ENCODE data around the gene ANKS3.
A peak's percentile ranks its signal among the peaks of the same experiment; 100 is the strongest.
"Not testable (repeated sequence)": the region's sequence is repeated elsewhere in the genome, so short reads cannot be mapped to it uniquely, and the experiment has no call there.

Gene ANKS3

DNA sequence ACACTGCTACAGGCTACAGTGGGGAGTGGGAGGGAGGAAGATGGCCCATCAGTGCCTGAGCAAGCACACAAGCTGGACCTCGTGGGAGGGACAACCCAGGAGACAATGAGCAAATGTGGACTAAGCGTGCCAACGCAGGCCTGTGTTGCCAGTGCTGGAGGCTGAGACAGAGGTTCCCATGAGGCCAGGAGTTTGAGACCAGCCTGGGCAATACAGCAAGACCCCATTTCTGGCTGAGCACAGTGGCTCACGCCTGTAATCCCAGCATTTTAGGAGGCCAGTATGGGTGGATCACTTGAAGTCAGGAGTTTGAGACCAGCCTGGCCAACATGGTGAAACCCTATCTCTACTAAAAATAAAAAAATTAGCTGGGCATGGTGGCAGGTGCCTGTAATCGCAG lies 4.3 kb upstream of the ANKS3 start:
- whole genome bisulfite sequencing = 91% methylated on average over 5 of the region's 5 CpGs
- H3K36me3 ChIP-seq (ENCODE audit: control insufficient read depth in 1 of 2, insufficient read depth in 2 of 2, low read depth in 1 of 2, low read length in 2 of 2) = not testable (repeated sequence)

DNA sequence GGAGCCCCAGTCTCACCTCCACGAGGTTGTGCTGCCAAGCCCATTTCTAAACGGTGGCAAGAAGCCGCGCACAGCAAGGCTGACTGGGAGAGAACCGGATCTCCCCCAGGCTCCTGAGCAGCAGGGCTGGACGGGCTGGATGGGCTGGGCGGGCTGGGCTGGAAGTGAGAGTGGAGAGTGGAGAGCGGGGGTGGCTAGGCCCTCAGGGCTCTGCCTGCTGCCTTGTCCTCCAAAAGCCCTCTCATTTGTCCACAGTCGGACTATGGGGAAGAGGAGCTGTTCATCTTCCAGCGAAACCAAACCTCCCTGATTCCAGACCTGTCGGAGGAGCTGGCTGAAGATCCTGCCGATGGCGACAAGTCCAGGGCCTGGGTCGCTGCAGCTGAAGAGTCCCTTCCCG lies 3.5 kb upstream of the ANKS3 start:
- Histone ChIP-seq H2BK15ac (ENCODE audit: low read depth, poor library complexity, severe bottlenecking) (no peak overlapping the region), H2AFZ (ENCODE audit: low read depth, low read length) (no peak overlapping the region), H3K79me1 (replicated peaks; ENCODE audit: low read length, poor library complexity, severe bottlenecking) (peaks cover 3% of the 10 kb centered on the region), H3K14ac (ENCODE audit: low read length in 2 of 2) (no peak overlapping the region), H2BK5ac (ENCODE audit: low read depth, low read length, poor library complexity, severe bottlenecking) (no peak overlapping the region), H3K36me3 (ENCODE audit: control insufficient read depth in 1 of 2, insufficient read depth in 2 of 2, low read depth in 1 of 2, low read length in 2 of 2) (no peaks in the 10 kb centered on the region), H3K4me3 (ENCODE audit: insufficient read depth in 1 of 2, low read depth in 1 of 2, low read length in 2 of 2) (no peak overlapping the region), H3K27me3 (ENCODE audit: control insufficient read depth in 1 of 2, insufficient read depth in 1 of 2, low read length in 2 of 2) (peaks cover 3% of the 10 kb centered on the region in 2 experiments), H4K8ac (ENCODE audit: low read length) (no peak overlapping the region), H3K4me1 (ENCODE audit: control insufficient read depth, insufficient read depth, low read depth, low read length) (peaks cover 4% of the 10 kb centered on the region), H3K4me2 (ENCODE audit: low read length, poor library complexity, severe bottlenecking) (no peak overlapping the region), H2BK120ac (ENCODE audit: low read depth, low read length) (no peak overlapping the region), H2AK5ac (ENCODE audit: low read length, severe bottlenecking) (no peak overlapping the region), H3K27ac (ENCODE audit: low read length, poor library complexity, severe bottlenecking) (no peak overlapping the region), H3K4ac (ENCODE audit: low read depth in 1 of 2, low read length in 2 of 2) (no peak overlapping the region), H3K18ac (ENCODE audit: low read depth in 1 of 2, low read length in 2 of 2) (no peak overlapping the region), H4K91ac (ENCODE audit: low read length) (no peak overlapping the region), H2BK12ac (ENCODE audit: low read length in 2 of 2) (no peak overlapping the region), H3K23ac (ENCODE audit: low read length in 2 of 2) (no peak overlapping the region), H3K9ac (ENCODE audit: low read length) (no peak overlapping the region), H3K9me3 (ENCODE audit: control insufficient read depth, low read length) (no peaks in the 10 kb centered on the region)
- DNase-seq = no peak
- 88% methylated on average over 13 of the region's 15 CpGs for WGBS

More for the DNA sequence above, 4.3 kb upstream of the ANKS3 start:
- H2AK5ac ChIP-seq (ENCODE audit: low read length, severe bottlenecking); H3K4me3 ChIP-seq (ENCODE audit: insufficient read depth in 1 of 2, low read depth in 1 of 2, low read length in 2 of 2); H3K4me2 ChIP-seq (ENCODE audit: low read length, poor library complexity, severe bottlenecking); H4K8ac ChIP-seq (ENCODE audit: low read length); H3K27ac ChIP-seq (ENCODE audit: low read length, poor library complexity, severe bottlenecking); H3K27me3 ChIP-seq (ENCODE audit: control insufficient read depth in 1 of 2, insufficient read depth in 1 of 2, low read length in 2 of 2); H3K14ac ChIP-seq (ENCODE audit: low read length in 2 of 2); H3K4ac ChIP-seq (ENCODE audit: low read depth in 1 of 2, low read length in 2 of 2); H3K9me3 ChIP-seq (ENCODE audit: control insufficient read depth, low read length); H3K4me1 ChIP-seq (ENCODE audit: control insufficient read depth, insufficient read depth, low read depth, low read length); H4K91ac ChIP-seq (ENCODE audit: low read length); H2BK5ac ChIP-seq (ENCODE audit: low read depth, low read length, poor library complexity, severe bottlenecking); H3K18ac ChIP-seq (ENCODE audit: low read depth in 1 of 2, low read length in 2 of 2); H3K23ac ChIP-seq (ENCODE audit: low read length in 2 of 2); H2BK120ac ChIP-seq (ENCODE audit: low read depth, low read length); H2AFZ ChIP-seq (ENCODE audit: low read depth, low read length); H3K79me1 ChIP-seq (replicated peaks; ENCODE audit: low read length, poor library complexity, severe bottlenecking); H3K9ac ChIP-seq (ENCODE audit: low read length); H2BK12ac ChIP-seq (ENCODE audit: low read length in 2 of 2); DNase-seq; H2BK15ac ChIP-seq (ENCODE audit: low read depth, poor library complexity, severe bottlenecking): not testable (repeated sequence)

DNA sequence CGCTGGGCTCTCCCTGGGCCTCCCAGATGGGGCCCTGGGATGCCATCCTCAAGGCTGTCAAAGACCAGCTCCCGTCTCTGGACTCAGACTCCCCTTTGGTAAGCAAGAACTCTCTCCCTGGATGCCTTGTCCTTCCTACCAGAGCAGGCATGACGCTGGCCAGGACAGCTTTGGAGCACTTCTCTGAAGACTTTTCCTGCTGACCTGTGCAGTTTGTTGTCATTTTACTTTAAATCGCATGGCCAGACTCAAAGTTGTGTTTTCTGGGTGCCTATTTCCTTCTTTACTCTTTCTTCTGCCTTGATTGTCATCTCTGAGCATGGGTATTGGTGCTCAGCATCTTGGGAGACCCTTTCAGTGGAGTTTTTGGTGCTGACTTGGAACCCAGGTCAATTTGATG lies 2.5 kb upstream of the ANKS3 start:
- 51% methylated on average over 4 of the region's 4 CpGs for WGBS

DNA sequence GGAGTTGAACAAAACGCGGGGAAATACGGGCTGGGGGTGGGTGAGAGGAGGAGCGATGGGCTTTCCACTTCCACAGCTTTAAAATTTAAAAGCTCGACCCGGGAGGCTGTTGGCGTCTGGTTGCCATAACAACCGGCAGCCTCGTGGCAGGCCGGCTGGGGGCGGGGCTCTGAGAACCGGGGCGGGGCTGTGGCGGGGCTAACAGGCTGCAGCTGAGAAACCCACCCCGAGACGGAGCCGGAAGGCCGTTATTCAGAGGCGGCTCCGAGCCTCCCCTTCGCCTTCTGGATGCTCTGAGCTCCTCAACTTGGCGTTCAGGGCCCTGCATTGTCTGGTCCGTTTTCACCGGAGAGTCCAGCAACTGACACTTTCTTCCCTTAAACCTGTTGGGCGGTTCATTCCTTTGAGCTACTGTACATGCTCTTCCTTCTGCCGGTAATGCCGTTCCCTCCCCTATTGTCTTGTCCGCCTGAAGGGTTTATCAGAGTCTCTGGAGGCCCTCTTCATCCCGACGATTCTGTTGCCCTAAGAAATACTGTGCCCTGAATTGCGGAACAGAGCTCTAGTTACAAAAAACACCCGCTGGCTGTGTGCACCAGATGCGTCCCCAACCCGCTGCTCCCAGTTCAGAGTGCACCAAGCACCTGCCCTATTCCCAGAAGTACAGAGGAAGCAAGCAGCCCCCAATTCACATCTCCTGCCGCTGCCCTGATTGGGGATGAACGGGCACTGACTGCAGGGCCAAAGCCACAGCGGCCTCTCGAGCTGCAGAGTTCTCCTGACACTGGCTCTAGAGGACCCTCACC lies 862 bp upstream of the ANKS3 start:
- Histone ChIP-seq H3K14ac (ENCODE audit: low read length in 2 of 2) (no peak overlapping the region), H3K9ac (ENCODE audit: low read length) (peak overlapping the region; percentile 94), H3K4me1 (ENCODE audit: control insufficient read depth, insufficient read depth, low read depth, low read length) (peaks cover 4% of the 10 kb centered on the region), H4K91ac (ENCODE audit: low read length) (peak overlapping the region; percentile 47), H3K18ac (ENCODE audit: low read depth in 1 of 2, low read length in 2 of 2) (peak overlapping the region; percentile 75 to 90), H2BK12ac (ENCODE audit: low read length in 2 of 2) (no peak overlapping the region), H2BK5ac (ENCODE audit: low read depth, low read length, poor library complexity, severe bottlenecking) (peak overlapping the region; percentile 66), H3K79me1 (replicated peaks; ENCODE audit: low read length, poor library complexity, severe bottlenecking) (peaks cover 20% of the 10 kb centered on the region), H2BK15ac (ENCODE audit: low read depth, poor library complexity, severe bottlenecking) (no peak overlapping the region), H3K27ac (ENCODE audit: low read length, poor library complexity, severe bottlenecking) (peak overlapping the region; percentile 82), H2AFZ (ENCODE audit: low read depth, low read length) (peak overlapping the region; percentile 91), H3K4me2 (ENCODE audit: low read length, poor library complexity, severe bottlenecking) (peak overlapping the region; percentile 98), H4K8ac (ENCODE audit: low read length) (peak overlapping the region; percentile 67), H3K27me3 (ENCODE audit: control insufficient read depth in 1 of 2, insufficient read depth in 1 of 2, low read length in 2 of 2) (peaks cover 3% of the 10 kb centered on the region in 2 experiments), H3K4ac (ENCODE audit: low read depth in 1 of 2, low read length in 2 of 2) (peak overlapping the region; percentile 3 to 39), H3K9me3 (ENCODE audit: control insufficient read depth, low read length) (no peaks in the 10 kb centered on the region), H3K23ac (ENCODE audit: low read length in 2 of 2) (no peak overlapping the region), H3K4me3 (ENCODE audit: insufficient read depth in 1 of 2, low read depth in 1 of 2, low read length in 2 of 2) (peak overlapping the region; percentile 97 to 98), H3K36me3 (ENCODE audit: control insufficient read depth in 1 of 2, insufficient read depth in 2 of 2, low read depth in 1 of 2, low read length in 2 of 2) (peaks cover 9 to 10% of the 10 kb centered on the region in 2 experiments), H2BK120ac (ENCODE audit: low read depth, low read length) (peak overlapping the region; percentile 30), H2AK5ac (ENCODE audit: low read length, severe bottlenecking) (no peak overlapping the region)
- WGBS = 17% methylated on average over 36 of the region's 38 CpGs
- peak; percentile 85 for DNase-seq

More for the DNA sequence above, 2.5 kb upstream of the ANKS3 start:
- no peak overlapping the region for H3K4ac ChIP-seq (ENCODE audit: low read depth in 1 of 2, low read length in 2 of 2)
- no peak overlapping the region for H4K8ac ChIP-seq (ENCODE audit: low read length)
- H3K14ac ChIP-seq (ENCODE audit: low read length in 2 of 2) = no peak overlapping the region
- H2BK5ac ChIP-seq (ENCODE audit: low read depth, low read length, poor library complexity, severe bottlenecking) = no peak overlapping the region
- H2BK15ac ChIP-seq (ENCODE audit: low read depth, poor library complexity, severe bottlenecking) = no peak overlapping the region
- no peak overlapping the region for H2AK5ac ChIP-seq (ENCODE audit: low read length, severe bottlenecking)
- no peak overlapping the region for H3K18ac ChIP-seq (ENCODE audit: low read depth in 1 of 2, low read length in 2 of 2)
- no peaks in the 10 kb centered on the region for H3K9me3 ChIP-seq (ENCODE audit: control insufficient read depth, low read length)
- no peak overlapping the region for H3K4me3 ChIP-seq (ENCODE audit: insufficient read depth in 1 of 2, low read depth in 1 of 2, low read length in 2 of 2)
- no peak overlapping the region for H3K27ac ChIP-seq (ENCODE audit: low read length, poor library complexity, severe bottlenecking)
- peaks cover 4% of the 10 kb centered on the region for H3K4me1 ChIP-seq (ENCODE audit: control insufficient read depth, insufficient read depth, low read depth, low read length)
- no peak overlapping the region for H2BK120ac ChIP-seq (ENCODE audit: low read depth, low read length)
- H3K36me3 ChIP-seq (ENCODE audit: control insufficient read depth in 1 of 2, insufficient read depth in 2 of 2, low read depth in 1 of 2, low read length in 2 of 2) = peaks cover 0 to 3% of the 10 kb centered on the region in 2 experiments
- no peak for DNase-seq
- no peak overlapping the region for H2BK12ac ChIP-seq (ENCODE audit: low read length in 2 of 2)
- peaks cover 3% of the 10 kb centered on the region in 2 experiments for H3K27me3 ChIP-seq (ENCODE audit: control insufficient read depth in 1 of 2, insufficient read depth in 1 of 2, low read length in 2 of 2)
- peaks cover 8% of the 10 kb centered on the region for H3K79me1 ChIP-seq (replicated peaks; ENCODE audit: low read length, poor library complexity, severe bottlenecking)
- H4K91ac ChIP-seq (ENCODE audit: low read length) = no peak overlapping the region
- no peak overlapping the region for H3K9ac ChIP-seq (ENCODE audit: low read length)
- H3K4me2 ChIP-seq (ENCODE audit: low read length, poor library complexity, severe bottlenecking) = no peak overlapping the region
- H3K23ac ChIP-seq (ENCODE audit: low read length in 2 of 2) = no peak overlapping the region
- no peak overlapping the region for H2AFZ ChIP-seq (ENCODE audit: low read depth, low read length)

Measured in mesenchymal stem cell (in vitro differentiated cells and primary cell).